ENCODE results near the gene ITGB8. TPM values are rescaled to one million over a fixed set of nuclear protein-coding genes. Genes with fewer than 3 reads are reported as not detected.

ITGB8 gene
- total and polyA plus RNA-seq, 2 of the 4 experiments (the other 2 are of a cell fraction): 2.6 to 10.2 TPM

DNA sequence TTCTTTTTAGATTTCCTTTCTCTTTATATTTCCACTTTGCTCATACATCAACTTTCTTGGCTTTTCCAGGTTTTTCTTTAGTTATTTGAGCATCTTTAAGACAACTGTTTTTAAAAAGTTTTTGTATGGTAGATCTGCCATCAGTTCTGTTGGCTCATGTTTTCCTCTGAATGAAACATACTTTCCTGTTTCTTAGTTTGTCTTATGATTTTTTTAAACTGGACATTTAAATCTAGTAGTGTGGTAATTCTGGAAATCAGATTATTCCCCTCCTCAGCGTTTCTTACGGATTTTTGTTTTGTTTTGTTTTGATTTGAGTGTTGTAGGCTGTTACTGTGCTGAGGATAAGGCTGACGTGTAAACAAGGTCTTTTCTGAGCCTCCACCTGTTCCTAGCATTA, 33.8 kb upstream of the ITGB8 start:
- no peak overlapping the region for H4K91ac ChIP-seq (ENCODE audit: insufficient read depth, low read depth, low read length)
- intact Hi-C loops (cut with micrococcal nuclease): no loop called here
- TF ChIP-seq POLR2A (IDR thresholded peaks at IDR 0.05; ENCODE audit: low read depth, low read length) (no peak), CHD1 (IDR thresholded peaks at IDR 0.05; ENCODE audit: low read depth, low read length) (no peak), MAZ (IDR thresholded peaks at IDR 0.05; ENCODE audit: borderline replicate concordance, low read depth, low read length) (no peak), NFE2L2 (IDR thresholded peaks at IDR 0.05; ENCODE audit: low read depth, low read length) (no peak), MAFK (IDR thresholded peaks at IDR 0.05; ENCODE audit: low read depth, low read length) (no peak), BHLHE40 (IDR thresholded peaks at IDR 0.05; ENCODE audit: low read depth, low read length) (no peak), RCOR1 (IDR thresholded peaks at IDR 0.05; ENCODE audit: insufficient replicate concordance, low read length) (no peak), CEBPB (IDR thresholded peaks at IDR 0.05; ENCODE audit: low read depth, low read length) (no peak), FOS (IDR thresholded peaks at IDR 0.05; ENCODE audit: low read depth, low read length) (no peak), MXI1 (IDR thresholded peaks at IDR 0.05; ENCODE audit: borderline replicate concordance, low read depth, low read length) (no peak), RFX5 (IDR thresholded peaks at IDR 0.05; ENCODE audit: low read depth, low read length) (no peak)
- TF ChIP-seq, protein P1, sequence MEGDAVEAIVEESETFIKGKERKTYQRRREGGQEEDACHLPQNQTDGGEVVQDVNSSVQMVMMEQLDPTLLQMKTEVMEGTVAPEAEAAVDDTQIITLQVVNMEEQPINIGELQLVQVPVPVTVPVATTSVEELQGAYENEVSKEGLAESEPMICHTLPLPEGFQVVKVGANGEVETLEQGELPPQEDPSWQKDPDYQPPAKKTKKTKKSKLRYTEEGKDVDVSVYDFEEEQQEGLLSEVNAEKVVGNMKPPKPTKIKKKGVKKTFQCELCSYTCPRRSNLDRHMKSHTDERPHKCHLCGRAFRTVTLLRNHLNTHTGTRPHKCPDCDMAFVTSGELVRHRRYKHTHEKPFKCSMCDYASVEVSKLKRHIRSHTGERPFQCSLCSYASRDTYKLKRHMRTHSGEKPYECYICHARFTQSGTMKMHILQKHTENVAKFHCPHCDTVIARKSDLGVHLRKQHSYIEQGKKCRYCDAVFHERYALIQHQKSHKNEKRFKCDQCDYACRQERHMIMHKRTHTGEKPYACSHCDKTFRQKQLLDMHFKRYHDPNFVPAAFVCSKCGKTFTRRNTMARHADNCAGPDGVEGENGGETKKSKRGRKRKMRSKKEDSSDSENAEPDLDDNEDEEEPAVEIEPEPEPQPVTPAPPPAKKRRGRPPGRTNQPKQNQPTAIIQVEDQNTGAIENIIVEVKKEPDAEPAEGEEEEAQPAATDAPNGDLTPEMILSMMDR (conservative IDR thresholded peaks at IDR 0.05; ENCODE audit: low read depth, low read length): no peak
- TF ChIP-seq, protein P2, sequence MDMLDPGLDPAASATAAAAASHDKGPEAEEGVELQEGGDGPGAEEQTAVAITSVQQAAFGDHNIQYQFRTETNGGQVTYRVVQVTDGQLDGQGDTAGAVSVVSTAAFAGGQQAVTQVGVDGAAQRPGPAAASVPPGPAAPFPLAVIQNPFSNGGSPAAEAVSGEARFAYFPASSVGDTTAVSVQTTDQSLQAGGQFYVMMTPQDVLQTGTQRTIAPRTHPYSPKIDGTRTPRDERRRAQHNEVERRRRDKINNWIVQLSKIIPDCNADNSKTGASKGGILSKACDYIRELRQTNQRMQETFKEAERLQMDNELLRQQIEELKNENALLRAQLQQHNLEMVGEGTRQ (IDR thresholded peaks at IDR 0.05; ENCODE audit: low read depth, low read length): no peak
- H3K23ac ChIP-seq (ENCODE audit: low read depth, low read length): no peak overlapping the region
- H3K9ac ChIP-seq (ENCODE audit: low read depth, low read length): no peak overlapping the region
- no peak overlapping the region for H2BK120ac ChIP-seq (ENCODE audit: low read depth, low read length)
- no peak overlapping the region for H3K14ac ChIP-seq (replicated peaks; ENCODE audit: low read depth, low read length)
- H3K4me2 ChIP-seq (ENCODE audit: low read depth, low read length): no peak overlapping the region
- dilution Hi-C loops (cut with HindIII; ENCODE audit: low sequenced_read_pairs, unreplicated experiment): no loop called here
- no peak overlapping the region for H4K8ac ChIP-seq (ENCODE audit: low read depth in 2 of 2, low read length in 2 of 2)
- no peaks in the 10 kb centered on the region for H3K9me1 ChIP-seq (ENCODE audit: insufficient read depth, low read length)
- no peak overlapping the region for H2BK15ac ChIP-seq (ENCODE audit: low read depth, low read length)
- WGBS, 2 experiments (ENCODE audit: extremely low coverage in 2 of 2, insufficient read length in 1 of 2): no CpG with 5 or more reads among the region's 3 CpGs
- POLR2A ChIA-PET (ENCODE audit: unreplicated experiment): no interaction called here
- H3K56ac ChIP-seq (ENCODE audit: extremely low read depth, insufficient read depth, low read length): no peak overlapping the region
- H2AFZ ChIP-seq (replicated peaks; ENCODE audit: low read length, poor library complexity): no peak overlapping the region
- no peak overlapping the region for H2AK5ac ChIP-seq (ENCODE audit: low read depth, low read length)
- no peaks in the 10 kb centered on the region for H3K9me3 ChIP-seq (ENCODE audit: control insufficient read depth, insufficient read depth, low read length)
- no peaks in the 10 kb centered on the region for H3K27me3 ChIP-seq (ENCODE audit: control insufficient read depth, insufficient read depth, low read length)
- H3K36me3 ChIP-seq (ENCODE audit: control insufficient read depth, insufficient read depth, low read length): no peaks in the 10 kb centered on the region
- in situ Hi-C loops (cut with MboI; ENCODE audit: low sequenced_read_pairs): no loop called here
- H3K4me1 ChIP-seq (ENCODE audit: control insufficient read depth, insufficient read depth, low read length): peaks cover 2% of the 10 kb centered on the region; the same call in 1 of the 2 replicates
- H2BK5ac ChIP-seq (ENCODE audit: low read depth, low read length, poor library complexity, severe bottlenecking): no peak overlapping the region
- H3K4me3 ChIP-seq (ENCODE audit: insufficient read depth, low read depth, low read length): no peak overlapping the region
- no peaks in the 10 kb centered on the region for H4K20me1 ChIP-seq (ENCODE audit: insufficient read depth, low read length)
- DNase-seq (no peak), ATAC-seq (ENCODE audit: low read depth) (no peak)
- H2AK9ac ChIP-seq (replicated peaks; ENCODE audit: low read depth, low read length, poor library complexity): no peak overlapping the region
- no peak overlapping the region for H2BK20ac ChIP-seq (ENCODE audit: low read depth, low read length)
- H3K27ac ChIP-seq (ENCODE audit: insufficient read depth, low read length): no peak overlapping the region
- BruUV-seq (replicated peaks): no TSS peak
- CTCF ChIA-PET: no interaction called here
- H3K79me1 ChIP-seq (ENCODE audit: low read depth in 1 of 2, low read length in 2 of 2): no peaks in the 10 kb centered on the region
- no peak overlapping the region for H4K5ac ChIP-seq (ENCODE audit: low read depth, low read length)
- H3K18ac ChIP-seq (ENCODE audit: low read depth, low read length): no peak overlapping the region
- no peak overlapping the region for H3K4ac ChIP-seq (ENCODE audit: low read depth, low read length)

Measured in IMR-90 (cell line).